G401.6 (cell line): ENCODE data around the gene TIMM23.
"Not testable (repeated sequence)": the region's sequence is repeated elsewhere in the genome, so short reads cannot be mapped to it uniquely, and the experiment has no call there.

Experiments
- FAIRE-seq: peaks from 2 replicates; lab custom pipeline; 2012; peaks lifted over from hg19 to GRCh38; lab: Jason Lieb, UNC

TIMM23 gene

GRCh38 chr10:46022978-46023702 is 50.9 kb downstream of the TIMM23 start:
- FAIRE-seq: no peak

- no peak for FAIRE-seq
Observed at GRCh38 chr10:46024948-46025347, 52.7 kb downstream of the TIMM23 start.

- no peak for FAIRE-seq
Observed at GRCh38 chr10:46025406-46025805, 53.1 kb downstream of the TIMM23 start.

GRCh38 chr10:46026106-46026505 is 53.8 kb downstream of the TIMM23 start:
- FAIRE-seq: no peak

GRCh38 chr10:46028584-46029460 is 56.5 kb downstream of the TIMM23 start:
- FAIRE-seq: no peak

GRCh38 chr10:46029461-46030030 is 57.3 kb downstream of the TIMM23 start:
- no peak for FAIRE-seq

- no peak for FAIRE-seq
Observed at GRCh38 chr10:46030091-46030937, 58.0 kb downstream of the TIMM23 start, which contains the start of gene NCOA4. Gene NCOA4 (minus strand): TSS chr10:46030623. CDS start chr10:46016680, 13,943 bp downstream.

GRCh38 chr10:46031648-46032532 is 59.6 kb downstream of the TIMM23 start:
- no peak for FAIRE-seq

- no peak for FAIRE-seq
Observed at GRCh38 chr10:46033602-46034011, 61.3 kb downstream of the TIMM23 start.

- no peak for FAIRE-seq
Observed at GRCh38 chr10:46035923-46036849, 63.9 kb downstream of the TIMM23 start.

GRCh38 chr10:46037107-46037825 is 65.0 kb downstream of the TIMM23 start:
- FAIRE-seq: no peak

GRCh38 chr10:46040004-46040403 is 67.7 kb downstream of the TIMM23 start:
- no peak for FAIRE-seq

- no peak for FAIRE-seq
Observed at GRCh38 chr10:46042527-46042926, 70.2 kb downstream of the TIMM23 start.

- no peak for FAIRE-seq
Observed at GRCh38 chr10:46046261-46046660, 74.0 kb downstream of the TIMM23 start, which contains the start of gene MSMB. Gene MSMB (minus strand): TSS chr10:46046269. CDS start chr10:46046237, 32 bp downstream.

- no peak for FAIRE-seq
Observed at GRCh38 chr10:46048152-46048551, 75.9 kb downstream of the TIMM23 start.

GRCh38 chr10:46049497-46049831 is 77.2 kb downstream of the TIMM23 start:
- not testable (repeated sequence) for FAIRE-seq

GRCh38 chr10:46050941-46051623 is 78.8 kb downstream of the TIMM23 start:
- FAIRE-seq: no peak

- no peak for FAIRE-seq
Observed at GRCh38 chr10:46052057-46052790, 79.9 kb downstream of the TIMM23 start.
